DOHH2 (cell line): ENCODE measurements around the gene TNRC6B.
"Not testable (repeated sequence)": the region's sequence is repeated elsewhere in the genome, so short reads cannot be mapped to it uniquely, and the experiment has no call there.

Experiments
- H3F3A ChIP-seq: fragments of 200-600 bp; sonication (generic), shearing (Covaris generic); 2 replicates; pipeline ENCODE4 v1.6.0; 2016; ENCODE audit warnings: antibody characterized with exemption, mild to moderate bottlenecking; ENCODE audit not compliant: control insufficient read depth, insufficient read depth
- H3K27ac ChIP-seq: fragments of 200-600 bp; sonication (generic); 2 replicates; pipeline ENCODE4 v1.5.1; 2014; ENCODE audit warnings: low read depth, mild to moderate bottlenecking, low read length, moderate library complexity
- H3K27me3 ChIP-seq: fragments of 200-600 bp; sonication (generic); 2 replicates; pipeline ENCODE4 v1.6.1; 2014; ENCODE audit warnings: mild to moderate bottlenecking, low read length, mixed read lengths; ENCODE audit not compliant: control insufficient read depth
- H3K36me3 ChIP-seq: fragments of 200-600 bp; sonication (generic); 2 replicates; pipeline ENCODE4 v1.6.1; 2014; ENCODE audit warnings: mild to moderate bottlenecking, low read length, moderate library complexity, mixed read lengths; ENCODE audit not compliant: control insufficient read depth
- H3K4me1 ChIP-seq: fragments of 200-600 bp; sonication (generic); 2 replicates; pipeline ENCODE4 v1.6.1; 2014; ENCODE audit warnings: mild to moderate bottlenecking, low read length, mixed read lengths; ENCODE audit not compliant: control insufficient read depth
- H3K4me2 ChIP-seq: fragments of 200-600 bp; sonication (generic); 2 replicates; pipeline ENCODE4 v1.6.0; 2014; ENCODE audit warnings: mild to moderate bottlenecking, low read length, moderate library complexity
- H3K4me3 ChIP-seq: fragments of 200-600 bp; sonication (generic); 2 replicates; pipeline ENCODE4 v1.5.1; 2014; ENCODE audit warnings: mild to moderate bottlenecking, low read length, mixed read lengths
- H3K79me2 ChIP-seq: fragments of 200-600 bp; sonication (generic); 2 replicates; pipeline ENCODE4 v1.6.1; 2014; ENCODE audit warnings: mild to moderate bottlenecking, low read length, mixed read lengths; ENCODE audit not compliant: control insufficient read depth
- H3K9me2 ChIP-seq: fragments of 200-600 bp; sonication (generic); replicated peaks from 2 replicates; pipeline ENCODE4 v1.6.1; 2014; ENCODE audit warnings: mild to moderate bottlenecking, low read length, mixed read lengths; ENCODE audit not compliant: control insufficient read depth
- H3K9me3 ChIP-seq: fragments of 200-600 bp; sonication (generic); 2 replicates; pipeline ENCODE4 v1.6.1; 2014; ENCODE audit warnings: antibody characterized with exemption, low read length, mixed read lengths; ENCODE audit not compliant: control insufficient read depth, insufficient read depth
- H4K20me1 ChIP-seq: fragments of 200-600 bp; sonication (generic); 2 replicates; pipeline ENCODE4 v1.6.0; 2014; ENCODE audit warnings: low read depth, mild to moderate bottlenecking, antibody characterized with exemption, low read length, moderate library complexity; ENCODE audit not compliant: control insufficient read depth, insufficient read depth
- CTCF ChIP-seq: fragments of 200-600 bp; sonication (generic); IDR thresholded peaks from one replicate; pipeline ENCODE4 v1.5.1; 2014; ENCODE audit warnings: antibody characterized with exemption, mild to moderate bottlenecking, low read depth, low read length; ENCODE audit not compliant: poor library complexity, severe bottlenecking
- EZH2phosphoT487 ChIP-seq: fragments of 200-600 bp; sonication (generic); IDR thresholded peaks from 2 replicates; pipeline ENCODE4 v1.6.1; 2017; ENCODE audit warnings: borderline replicate concordance, mild to moderate bottlenecking, antibody characterized with exemption, low read length, moderate library complexity, mixed read lengths

The TNRC6B gene

GRCh38 chr22:40161194-40161593 is 16.5 kb upstream of the TNRC6B start:
- Histone ChIP-seq H3K79me2 (no peaks in the 10 kb centered on the region), H3K27ac (no peak overlapping the region), H3K4me1 (no peaks in the 10 kb centered on the region), H3K9me2 (no peaks in the 10 kb centered on the region), H3K9me3 (peaks cover 4% of the 10 kb centered on the region; the same call in 1 of the 2 replicates), H3K4me3 (no peak overlapping the region), H3K27me3 (no peaks in the 10 kb centered on the region), H3F3A (no peaks in the 10 kb centered on the region), H3K4me2 (no peak overlapping the region), H4K20me1 (no peaks in the 10 kb centered on the region), H3K36me3 (peaks cover 6% of the 10 kb centered on the region)
- TF ChIP-seq CTCF (no peak), EZH2phosphoT487 (no peak)

GRCh38 chr22:40165537-40165936 is 12.2 kb upstream of the TNRC6B start:
- not testable (repeated sequence) for H3K4me1 ChIP-seq, H3F3A ChIP-seq, H3K27ac ChIP-seq, H3K4me3 ChIP-seq, H3K9me3 ChIP-seq, H3K9me2 ChIP-seq, H3K79me2 ChIP-seq, H3K36me3 ChIP-seq, H3K27me3 ChIP-seq, H4K20me1 ChIP-seq, H3K4me2 ChIP-seq

- Histone ChIP-seq H3K4me3 (no peak overlapping the region), H3K27ac (no peak overlapping the region)
Measured at GRCh38 chr22:40175611-40176244, 2.0 kb upstream of the TNRC6B start.

More at GRCh38 chr22:40175611-40176244, 2.0 kb upstream of the TNRC6B start:
- Histone ChIP-seq H3K9me2 (no peaks in the 10 kb centered on the region), H3K9me3 (no peaks in the 10 kb centered on the region), H3K4me1 (peaks cover 33% of the 10 kb centered on the region), H3K79me2 (peaks cover 40% of the 10 kb centered on the region), H3F3A (peaks cover 8% of the 10 kb centered on the region; the same call in 1 of the 2 replicates), H4K20me1 (peaks cover 4% of the 10 kb centered on the region; the same call in 1 of the 2 replicates), H3K27me3 (no peaks in the 10 kb centered on the region), H3K36me3 (peaks cover 11% of the 10 kb centered on the region), H3K4me2 (no peak overlapping the region)
- TF ChIP-seq CTCF (no peak), EZH2phosphoT487 (no peak)
